Fibroblast of villous mesenchyme (primary cell): ENCODE data around the gene SLC39A8. TPM values are rescaled to one million over a fixed set of nuclear protein-coding genes. Genes with fewer than 3 reads are reported as not detected.
"Not testable (repeated sequence)": the region's sequence is repeated elsewhere in the genome, so short reads cannot be mapped to it uniquely, and the experiment has no call there.

Experiments
- DNase-seq: peaks from one replicate; pipeline ENCODE4 v3.0.0-alpha.2; 2010; ENCODE audit warnings: low read depth
- H3K4me3 ChIP-seq: 2 replicates; pipeline ENCODE4 v1.5.1; 2011; ENCODE audit warnings: low read depth, mild to moderate bottlenecking, low read length
- CTCF ChIP-seq: IDR thresholded peaks from 2 replicates; pipeline ENCODE4 v1.5.1; 2012; ENCODE audit warnings: low read depth, mild to moderate bottlenecking, low read length; ENCODE audit not compliant: insufficient read depth
- total RNA-seq: library from RNA; depleted of rRNA; stranded (reverse); fragments of >200 nt; gene quantifications from 2 replicates; pipeline ENCODE4 v1.2.3, GENCODE V29; 2012

Gene SLC39A8
- total RNA-seq, 1 donor, result 38.4 TPM

- no peak overlapping the region for H3K4me3 ChIP-seq
- TF ChIP-seq CTCF, result no peak
- no peak for DNase-seq
Observed at GRCh38 chr4:102285831-102286230, 59.5 kb downstream of the SLC39A8 start.

DNA sequence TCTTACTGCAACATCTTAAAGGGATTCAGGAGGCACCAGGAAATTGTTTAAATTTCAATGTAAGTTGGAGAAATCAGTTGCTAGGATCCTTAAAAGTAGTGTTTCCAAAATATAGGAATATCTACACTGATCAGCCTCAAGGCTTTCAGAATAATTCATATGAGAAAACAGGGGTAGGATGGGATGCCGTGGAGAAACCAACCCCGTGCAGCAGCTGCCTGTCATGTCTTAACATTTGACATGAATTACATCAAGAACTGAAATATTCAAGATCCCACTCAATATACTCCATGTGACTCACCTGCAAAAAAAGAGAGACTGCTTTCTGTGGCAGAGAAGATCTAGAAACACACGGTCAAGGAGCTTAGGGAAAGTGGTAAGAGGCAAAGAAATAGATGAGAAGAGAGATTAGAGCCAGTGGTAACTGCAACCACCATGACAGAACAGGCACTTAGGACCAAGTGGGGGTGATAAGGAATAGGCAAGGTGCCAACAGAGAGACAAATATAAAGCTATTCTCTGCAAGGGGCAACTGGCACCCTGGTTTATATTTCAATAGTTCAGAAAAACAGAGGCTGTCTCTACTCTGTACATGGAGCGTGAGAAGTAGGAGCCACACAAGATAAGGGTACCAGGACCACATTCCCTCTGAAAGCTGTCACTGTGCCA is 64.0 kb downstream of the SLC39A8 start:
- no peak for DNase-seq
- no peak overlapping the region for H3K4me3 ChIP-seq
- TF ChIP-seq CTCF, result no peak

- H3K4me3 ChIP-seq, DNase-seq: not testable (repeated sequence)
Observed at GRCh38 chr4:102273317-102273716, 72.0 kb downstream of the SLC39A8 start.

GRCh38 chr4:102272318-102272717 is 73.0 kb downstream of the SLC39A8 start:
- TF ChIP-seq CTCF, result no peak
- no peak overlapping the region for H3K4me3 ChIP-seq
- DNase-seq, result no peak

DNA sequence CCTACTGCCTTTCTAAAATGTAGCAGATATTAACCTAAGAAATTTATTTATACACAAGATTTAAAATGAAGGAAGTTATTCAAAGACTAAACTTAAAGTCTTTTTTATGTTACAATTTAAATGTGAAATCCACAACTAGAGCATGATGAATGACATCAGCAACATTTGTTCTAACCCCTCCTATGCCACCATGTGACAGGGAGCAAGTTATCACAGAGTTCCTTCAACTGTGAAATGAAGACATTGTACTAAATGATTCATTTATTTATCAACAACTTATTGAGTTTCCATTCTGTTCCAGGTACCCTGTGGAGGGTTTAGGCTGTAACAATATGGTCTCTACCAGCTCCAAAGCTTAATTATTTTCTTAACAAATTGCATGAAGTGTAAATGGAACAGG is 76.9 kb downstream of the SLC39A8 start:
- DNase-seq, result no peak
- no peak for TF ChIP-seq CTCF
- H3K4me3 ChIP-seq, result no peak overlapping the region

DNA sequence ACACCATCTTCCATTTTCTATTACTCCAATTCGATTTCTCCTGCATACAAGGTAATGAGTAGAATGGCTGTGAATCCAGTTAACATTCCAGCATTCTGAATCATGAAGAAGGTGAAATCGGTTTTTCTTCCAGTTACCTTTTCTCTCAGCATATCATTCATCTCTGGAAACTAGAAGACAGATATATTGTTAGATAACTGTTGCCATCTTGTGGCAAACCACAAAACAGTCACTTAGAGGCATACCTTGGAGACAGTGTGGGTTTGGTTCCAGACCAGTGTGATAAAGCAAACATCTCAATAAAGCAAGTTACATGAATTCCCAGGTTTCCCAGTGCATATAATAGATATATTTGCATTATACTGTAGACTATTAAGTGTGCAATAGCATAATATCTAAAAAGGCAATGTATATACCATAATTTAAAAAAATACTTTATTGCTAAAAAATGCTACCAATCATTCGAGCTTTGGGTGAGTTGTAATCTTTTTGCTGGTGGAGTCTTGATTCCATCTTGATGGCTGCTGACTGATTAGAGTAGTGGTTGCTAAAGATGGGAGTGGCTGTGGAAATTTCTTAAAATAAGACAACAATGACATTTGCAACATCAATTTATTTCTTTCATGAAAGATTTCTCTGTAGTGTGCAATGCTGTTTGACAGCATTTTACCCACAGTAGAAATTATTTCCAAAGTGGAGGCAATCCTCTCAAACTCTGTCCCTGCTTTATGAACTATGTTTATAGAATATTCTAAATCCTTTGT is 82.1 kb downstream of the SLC39A8 start:
- TF ChIP-seq CTCF, result peak; percentile 58

DNA sequence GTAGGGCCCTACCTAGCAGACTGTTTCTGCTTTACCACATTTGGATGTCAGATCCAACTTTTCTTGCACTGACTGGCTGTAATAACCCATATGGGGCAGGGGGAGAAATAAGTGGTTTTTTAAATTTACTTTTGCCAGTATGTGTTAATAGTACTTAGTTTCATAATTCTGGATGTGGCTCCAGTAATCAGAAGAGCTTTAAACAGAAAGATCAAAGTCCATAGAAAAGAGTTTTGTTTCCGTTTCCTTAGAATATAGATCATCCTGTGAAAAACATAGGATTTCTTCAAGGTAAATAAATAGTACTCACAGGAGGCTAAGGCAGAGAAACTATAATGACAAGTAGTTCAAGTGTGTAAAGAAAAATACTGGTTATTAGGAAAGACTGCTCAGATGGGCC is 85.6 kb downstream of the SLC39A8 start:
- no peak overlapping the region for H3K4me3 ChIP-seq
- no peak for TF ChIP-seq CTCF
- no peak for DNase-seq

More for the DNA sequence above, 82.1 kb downstream of the SLC39A8 start:
- H3K4me3 ChIP-seq, result no peak overlapping the region
- peak; percentile 58 for DNase-seq
